Limb (tissue), 2 donors: ENCODE measurements around the gene HDAC4.

Source experiments
- DNase-seq, 2 donors: peaks; one replicate each; pipeline ENCODE4 v3.0.0-alpha.2; 2016; ENCODE audit errors: extremely low spot score in 2 of 2

Gene HDAC4

GRCh38 chr2:239148495-239149200 is 252.2 kb downstream of the HDAC4 start:
- DNase-seq, result no peak

- DNase-seq, result no peak
Measured at GRCh38 chr2:239147376-239147775, 253.4 kb downstream of the HDAC4 start.

GRCh38 chr2:239146741-239147181 is 254.1 kb downstream of the HDAC4 start:
- no peak for DNase-seq

- DNase-seq, result no peak
Measured at GRCh38 chr2:239146011-239146641, 254.7 kb downstream of the HDAC4 start.

- DNase-seq, result no peak
Measured at GRCh38 chr2:239145601-239146000, 255.2 kb downstream of the HDAC4 start.

- no peak for DNase-seq
Measured at GRCh38 chr2:239145106-239145505, 255.7 kb downstream of the HDAC4 start.

GRCh38 chr2:239144713-239144999 is 256.2 kb downstream of the HDAC4 start:
- no peak for DNase-seq

- peak; percentile 33 to 66 for DNase-seq
Measured at GRCh38 chr2:239143858-239144712, 256.7 kb downstream of the HDAC4 start.

- DNase-seq, result no peak
Measured at GRCh38 chr2:239142806-239143205, 258.0 kb downstream of the HDAC4 start.

GRCh38 chr2:239142296-239142695 is 258.5 kb downstream of the HDAC4 start:
- DNase-seq, result no peak

GRCh38 chr2:239141021-239141760 is 259.6 kb downstream of the HDAC4 start:
- DNase-seq, result no peak

GRCh38 chr2:239140346-239141020 is 260.3 kb downstream of the HDAC4 start:
- DNase-seq, result no peak

GRCh38 chr2:239139566-239139965 is 261.3 kb downstream of the HDAC4 start:
- no peak for DNase-seq

- DNase-seq, result no peak
Measured at GRCh38 chr2:239139101-239139500, 261.7 kb downstream of the HDAC4 start.

GRCh38 chr2:239138610-239139009 is 262.2 kb downstream of the HDAC4 start:
- no peak for DNase-seq

GRCh38 chr2:239137898-239138283 is 262.9 kb downstream of the HDAC4 start:
- no peak for DNase-seq

GRCh38 chr2:239137165-239137897 is 263.5 kb downstream of the HDAC4 start:
- no peak for DNase-seq

- no peak for DNase-seq
Measured at GRCh38 chr2:239136762-239137161, 264.1 kb downstream of the HDAC4 start.

- no peak for DNase-seq
Measured at GRCh38 chr2:239136203-239136602, 264.6 kb downstream of the HDAC4 start.

GRCh38 chr2:239135531-239135930 is 265.3 kb downstream of the HDAC4 start:
- DNase-seq, result no peak
